Choroid plexus epithelial cell (primary cell): Measurements from ENCODE around the gene PEX16.

Experiments used
- DNase-seq: peaks from one replicate; pipeline ENCODE4 v3.0.0-alpha.2; 2010; ENCODE audit warnings: low read depth
- H3K4me3 ChIP-seq: 2 replicates; pipeline ENCODE4 v1.5.1; 2011; ENCODE audit warnings: low read depth, mild to moderate bottlenecking, control low read depth, low read length, moderate library complexity
- TF ChIP-seq, protein P1 (sequence below): conservative IDR thresholded peaks from 2 replicates; pipeline ENCODE4 v1.5.1; 2011; ENCODE audit warnings: low read depth, mild to moderate bottlenecking, control low read depth, inconsistent platforms, low read length, moderate library complexity

The PEX16 gene

DNA sequence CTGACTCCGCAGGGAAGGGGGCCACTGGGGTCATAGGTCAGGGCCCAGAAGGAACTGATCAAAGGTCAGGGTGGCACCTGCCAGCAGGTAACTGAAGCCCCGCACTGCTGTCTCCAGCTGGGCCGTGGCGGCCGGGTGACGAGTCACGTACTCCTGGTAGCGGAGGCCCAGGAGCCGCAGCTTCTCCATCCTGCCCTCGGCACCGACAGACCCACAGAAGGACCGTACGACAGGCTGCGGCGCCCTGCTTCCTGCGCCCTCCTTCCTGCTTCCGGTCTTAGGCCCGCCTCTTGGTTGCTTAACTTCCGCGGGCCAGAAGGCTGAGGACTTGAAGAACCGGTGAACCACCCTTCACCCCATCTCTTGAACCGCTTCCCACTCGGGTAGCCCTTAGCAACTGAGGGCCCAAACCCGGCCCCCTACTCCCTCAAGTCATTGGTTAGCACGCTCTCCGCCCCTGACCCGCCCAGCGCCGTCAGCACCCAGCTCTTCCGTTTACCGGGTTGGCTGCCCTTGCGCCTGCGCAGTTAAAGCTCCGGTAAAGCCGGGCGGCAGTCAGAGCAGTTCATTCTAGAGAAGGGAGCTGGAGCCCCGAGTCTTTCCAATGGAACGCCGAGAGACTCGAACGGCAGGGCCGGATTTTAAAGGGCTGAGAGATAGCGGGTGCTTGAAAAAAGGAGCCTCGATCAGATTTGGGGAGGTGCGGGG lies at the start of gene PEX16:
Gene PEX16, minus strand, starts transcription at position 255 of the 708 bp plus-strand sequence. Its CDS starts 66 bp downstream, at position 189.
- DNase-seq: peak; percentile 100
- TF ChIP-seq, protein P1, sequence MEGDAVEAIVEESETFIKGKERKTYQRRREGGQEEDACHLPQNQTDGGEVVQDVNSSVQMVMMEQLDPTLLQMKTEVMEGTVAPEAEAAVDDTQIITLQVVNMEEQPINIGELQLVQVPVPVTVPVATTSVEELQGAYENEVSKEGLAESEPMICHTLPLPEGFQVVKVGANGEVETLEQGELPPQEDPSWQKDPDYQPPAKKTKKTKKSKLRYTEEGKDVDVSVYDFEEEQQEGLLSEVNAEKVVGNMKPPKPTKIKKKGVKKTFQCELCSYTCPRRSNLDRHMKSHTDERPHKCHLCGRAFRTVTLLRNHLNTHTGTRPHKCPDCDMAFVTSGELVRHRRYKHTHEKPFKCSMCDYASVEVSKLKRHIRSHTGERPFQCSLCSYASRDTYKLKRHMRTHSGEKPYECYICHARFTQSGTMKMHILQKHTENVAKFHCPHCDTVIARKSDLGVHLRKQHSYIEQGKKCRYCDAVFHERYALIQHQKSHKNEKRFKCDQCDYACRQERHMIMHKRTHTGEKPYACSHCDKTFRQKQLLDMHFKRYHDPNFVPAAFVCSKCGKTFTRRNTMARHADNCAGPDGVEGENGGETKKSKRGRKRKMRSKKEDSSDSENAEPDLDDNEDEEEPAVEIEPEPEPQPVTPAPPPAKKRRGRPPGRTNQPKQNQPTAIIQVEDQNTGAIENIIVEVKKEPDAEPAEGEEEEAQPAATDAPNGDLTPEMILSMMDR: no peak
- peak within 1 kb of the TSS; percentile 99 for H3K4me3 ChIP-seq

DNA sequence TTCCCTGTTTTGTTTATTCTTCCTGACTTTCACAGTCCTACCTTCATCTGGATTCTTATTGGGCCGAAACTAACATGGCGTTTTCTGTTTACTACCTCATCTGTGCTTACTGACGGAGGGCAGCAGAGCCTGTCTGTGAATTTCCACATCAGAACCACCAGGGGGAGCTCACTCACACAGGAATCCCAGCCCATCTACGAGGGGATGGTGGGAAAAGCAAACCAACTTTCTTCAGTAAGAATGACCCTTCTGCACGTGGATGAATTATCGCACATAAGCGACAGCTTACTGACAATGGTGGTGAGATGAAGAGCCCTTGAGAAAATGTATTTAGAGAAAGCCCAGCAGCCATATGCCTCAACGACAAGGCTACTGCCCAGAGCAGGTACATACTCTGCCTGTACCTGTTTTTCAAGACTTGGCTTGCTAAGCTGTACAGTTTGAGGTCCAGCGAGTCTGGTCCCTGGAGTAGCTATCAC lies 47.3 kb upstream of the PEX16 start:
- TF ChIP-seq, protein P1: peak; percentile 95
- no peak overlapping the region for H3K4me3 ChIP-seq
- peak; percentile 91 for DNase-seq

DNA sequence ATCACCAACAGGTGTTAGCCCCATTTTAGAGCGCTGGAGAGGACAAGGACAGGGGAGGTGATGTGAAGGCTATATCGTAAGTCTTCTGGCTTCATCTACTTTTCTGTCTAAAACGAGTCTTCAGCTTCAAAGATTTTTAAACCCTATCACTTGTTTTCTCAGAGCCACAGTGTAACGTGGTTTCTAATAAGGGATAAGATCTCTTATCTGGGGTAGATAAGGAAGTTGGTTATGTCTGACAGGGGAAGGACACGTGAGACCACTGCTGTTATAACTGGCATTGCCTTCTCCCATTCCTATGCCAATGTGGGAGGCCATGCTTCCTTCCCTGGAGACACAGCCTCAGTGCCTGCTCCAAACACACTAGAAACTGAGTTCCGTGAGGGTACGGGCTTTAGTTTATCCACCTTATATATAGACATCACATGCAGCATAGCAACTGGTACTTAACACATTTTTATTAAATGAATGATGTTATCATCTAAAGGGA lies 44.1 kb upstream of the PEX16 start:
- DNase-seq: no peak
- TF ChIP-seq, protein P1: no peak
- no peak overlapping the region for H3K4me3 ChIP-seq

DNA sequence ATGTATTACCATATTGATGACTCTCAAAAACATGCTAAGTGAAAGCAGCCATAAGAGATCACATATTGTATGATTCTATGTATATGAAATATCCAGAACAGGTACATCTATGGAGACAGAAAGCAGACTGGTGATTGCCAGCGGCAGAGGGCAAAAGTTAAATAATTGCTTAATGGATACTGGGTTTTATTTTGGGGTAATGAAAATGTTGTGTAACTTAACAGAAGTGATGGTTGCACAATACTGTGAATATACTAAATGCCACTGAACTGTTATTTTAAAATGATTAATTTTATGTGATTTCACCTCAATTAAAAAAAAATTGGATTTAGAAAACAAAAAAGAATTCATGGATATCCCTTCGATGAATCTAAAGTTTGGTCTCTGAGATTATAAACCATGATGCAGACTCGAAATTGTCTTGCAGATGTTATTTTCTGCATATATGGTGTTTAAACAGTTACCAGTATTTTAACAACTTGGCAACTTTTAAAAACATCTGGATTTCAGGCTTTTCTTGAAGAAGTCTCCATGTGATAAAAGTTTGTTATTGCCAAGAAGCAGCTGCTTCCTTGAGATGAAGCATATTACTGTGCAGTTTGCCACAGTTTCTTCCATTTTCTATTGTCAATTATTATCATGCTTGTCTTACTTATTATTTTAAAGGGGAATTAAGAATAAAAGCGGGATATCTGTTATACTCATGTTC lies 42.9 kb upstream of the PEX16 start:
- no peak overlapping the region for H3K4me3 ChIP-seq
- DNase-seq: no peak
- TF ChIP-seq, protein P1: no peak

DNA sequence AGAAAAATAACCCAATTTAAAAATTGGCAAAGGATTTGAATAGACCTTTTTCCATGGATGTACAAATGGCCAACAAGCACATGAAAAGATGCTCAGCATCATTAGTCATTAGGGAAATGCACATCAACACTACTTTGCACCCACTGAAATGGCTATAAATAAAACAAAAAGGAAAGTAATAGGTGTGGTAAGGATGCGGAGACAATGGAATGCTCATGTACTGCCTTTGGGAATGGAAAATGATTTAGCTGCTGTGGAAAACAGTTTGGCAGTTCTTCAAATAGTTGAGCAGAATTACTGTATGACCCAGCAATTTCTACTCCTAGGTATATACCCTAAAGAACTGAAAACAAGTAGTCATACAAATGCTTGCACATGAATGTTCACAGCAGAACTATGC lies 42.2 kb upstream of the PEX16 start:
- TF ChIP-seq, protein P1: no peak
- H3K4me3 ChIP-seq: no peak overlapping the region
- no peak for DNase-seq

DNA sequence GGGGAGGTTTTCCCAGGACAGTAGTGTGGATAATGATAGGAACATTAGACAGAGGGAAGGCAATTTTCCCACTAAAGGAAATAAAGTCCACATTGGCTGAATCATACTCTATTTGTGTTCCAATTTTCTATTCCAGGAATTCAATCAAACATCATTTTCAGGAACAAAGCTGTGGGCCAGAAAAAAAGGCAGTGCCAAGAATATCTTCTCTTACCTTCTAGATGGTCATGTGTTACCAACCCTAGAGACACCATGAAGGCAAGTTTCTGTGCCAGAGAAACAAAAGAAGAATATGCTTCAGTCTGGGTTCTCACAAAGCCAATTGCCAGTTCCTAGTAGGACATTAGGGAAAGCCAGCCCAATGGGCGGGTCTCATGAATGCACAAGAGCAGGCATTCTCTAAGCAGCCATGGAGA lies 32.3 kb upstream of the PEX16 start:
- H3K4me3 ChIP-seq: no peak overlapping the region
- no peak for DNase-seq
- TF ChIP-seq, protein P1: no peak
